Testis (tissue), 2 donors: Measurements from ENCODE around the gene ADCY6.

Source experiments
- CTCF ChIP-seq, 3 experiments: fragments of 450-650 bp in 2 of 3; fragments of 200-600 bp in 1 of 3; sonication (generic) in 1 of 3; IDR thresholded peaks; one replicate each; pipeline ENCODE4 v1.5.1; 2016 to 2019; ENCODE audit warnings: antibody characterized with exemption in 3 of 3, mild to moderate bottlenecking in 2 of 3, moderate library complexity in 1 of 3
- POLR2A ChIP-seq: fragments of 450-650 bp; IDR thresholded peaks from one replicate; pipeline ENCODE4 v1.6.1; 2017; ENCODE audit warnings: antibody characterized with exemption, mild to moderate bottlenecking, moderate library complexity

- no peak for TF ChIP-seq CTCF (IDR thresholded peaks at IDR 0.05)
- no peak for TF ChIP-seq POLR2A
Measured at GRCh38 chr12:48827513-48828096, 38.7 kb upstream of the ADCY6 start.
